IMR-90 (cell line): ENCODE data around the gene TRIM27. TPM values are rescaled to one million over a fixed set of nuclear protein-coding genes. Genes with fewer than 3 reads are reported as not detected.
"Not testable (repeated sequence)": the region's sequence is repeated elsewhere in the genome, so short reads cannot be mapped to it uniquely, and the experiment has no call there.

Experiments used
- ATAC-seq: fragments of 200-7000 bp; cut with Tn5 transposase; 2 replicates; pipeline ENCODE4 v1.9.1; 2020; ENCODE audit warnings: low read depth, mild to moderate bottlenecking, moderate library complexity
- BruUV-seq: library from RNA; stranded (reverse); fragments of 400-500 nt; replicated peaks from 2 replicates; lab custom pipeline; 2021; lab: Mats Ljungman, UMichigan
- CTCF ChIA-PET: fragments of 300-600 bp; formaldehyde crosslinking; extraction: SDS; loops from one replicate; lab custom pipeline; 2021; ENCODE audit warnings: antibody characterized with exemption; lab: Yijun Ruan, JAX
- POLR2A ChIA-PET: fragments of 300-600 bp; sonication (Branson Sonifier 250); formaldehyde crosslinking; loops from one replicate; lab custom pipeline; 2022; ENCODE audit warnings: antibody characterized with exemption; ENCODE audit not compliant: unreplicated experiment; lab: Charles Lee
- DNase-seq: peaks from one replicate; pipeline ENCODE4 v3.0.0; 2013
- H2AFZ ChIP-seq: replicated peaks from 2 replicates; pipeline ENCODE3; 2013; ENCODE audit warnings: low read length, mild to moderate bottlenecking; ENCODE audit not compliant: poor library complexity
- H2AK5ac ChIP-seq: 2 replicates; pipeline ENCODE4 v1.6.1; 2013; ENCODE audit warnings: low read depth, low read length, inconsistent platforms
- H2AK9ac ChIP-seq: replicated peaks from 2 replicates; pipeline ENCODE3; 2013; ENCODE audit warnings: mild to moderate bottlenecking, low read depth, low read length, moderate library complexity; ENCODE audit not compliant: poor library complexity
- H2BK120ac ChIP-seq: 2 replicates; pipeline ENCODE4 v1.6.1; 2013; ENCODE audit warnings: low read depth, low read length, inconsistent platforms
- H2BK15ac ChIP-seq: 3 replicates; pipeline ENCODE4 v1.6.1; 2013; ENCODE audit warnings: low read depth, low read length, inconsistent platforms
- H2BK20ac ChIP-seq: 2 replicates; pipeline ENCODE4 v1.6.1; 2013; ENCODE audit warnings: low read depth, mild to moderate bottlenecking, inconsistent platforms, low read length, moderate library complexity
- H2BK5ac ChIP-seq: 2 replicates; pipeline ENCODE4 v1.6.1; 2013; ENCODE audit warnings: mild to moderate bottlenecking, low read depth, low read length, inconsistent platforms; ENCODE audit not compliant: poor library complexity, severe bottlenecking
- H3K14ac ChIP-seq: replicated peaks from 2 replicates; pipeline ENCODE4 v1.6.1; 2013; ENCODE audit warnings: low read depth, low read length, inconsistent platforms
- H3K18ac ChIP-seq: 2 replicates; pipeline ENCODE4 v1.6.1; 2013; ENCODE audit warnings: low read depth, low read length, control low read depth
- H3K23ac ChIP-seq: 2 replicates; pipeline ENCODE4 v1.6.1; 2013; ENCODE audit warnings: low read depth, low read length, inconsistent platforms
- H3K27ac ChIP-seq: 2 replicates; pipeline ENCODE4 v1.5.1; 2013; ENCODE audit warnings: mild to moderate bottlenecking, control low read depth, low read length; ENCODE audit not compliant: insufficient read depth
- H3K27me3 ChIP-seq: 2 replicates; pipeline ENCODE4 v1.6.1; 2013; ENCODE audit warnings: low read length; ENCODE audit not compliant: control insufficient read depth, insufficient read depth
- H3K36me3 ChIP-seq: 2 replicates; pipeline ENCODE4 v1.6.1; 2013; ENCODE audit warnings: low read length, mixed read lengths; ENCODE audit not compliant: control insufficient read depth, insufficient read depth
- H3K4ac ChIP-seq: 2 replicates; pipeline ENCODE4 v1.6.1; 2013; ENCODE audit warnings: low read depth, low read length, inconsistent platforms
- H3K4me1 ChIP-seq: 2 replicates; pipeline ENCODE4 v1.6.1; 2013; ENCODE audit warnings: low read length, mixed read lengths; ENCODE audit not compliant: control insufficient read depth, insufficient read depth
- H3K4me2 ChIP-seq: 2 replicates; pipeline ENCODE4 v1.6.1; 2013; ENCODE audit warnings: low read depth, mild to moderate bottlenecking, control low read depth, low read length, moderate library complexity
- H3K4me3 ChIP-seq: 2 replicates; pipeline ENCODE4 v1.5.1; 2013; ENCODE audit warnings: low read depth, mild to moderate bottlenecking, control low read depth, low read length, moderate library complexity; ENCODE audit not compliant: insufficient read depth
- H3K56ac ChIP-seq: 2 replicates; pipeline ENCODE4 v1.6.1; 2013; ENCODE audit warnings: low read length, inconsistent platforms; ENCODE audit not compliant: insufficient read depth; ENCODE audit errors: extremely low read depth
- H3K79me1 ChIP-seq, 2 experiments: 2 replicates each; pipeline ENCODE4 v1.6.1; 2013; ENCODE audit warnings: low read length in 2 of 2, inconsistent platforms in 1 of 2, low read depth in 1 of 2
- H3K9ac ChIP-seq: 2 replicates; pipeline ENCODE4 v1.6.1; 2013; ENCODE audit warnings: low read depth, low read length, control low read depth
- H3K9me1 ChIP-seq: 2 replicates; pipeline ENCODE4 v1.6.1; 2013; ENCODE audit warnings: low read length, inconsistent platforms; ENCODE audit not compliant: insufficient read depth
- H3K9me3 ChIP-seq: 2 replicates; pipeline ENCODE4 v1.6.1; 2013; ENCODE audit warnings: low read length; ENCODE audit not compliant: control insufficient read depth, insufficient read depth
- H4K20me1 ChIP-seq: 2 replicates; pipeline ENCODE4 v1.6.1; 2013; ENCODE audit warnings: low read length, inconsistent platforms; ENCODE audit not compliant: insufficient read depth
- H4K5ac ChIP-seq: 2 replicates; pipeline ENCODE4 v1.6.1; 2013; ENCODE audit warnings: mild to moderate bottlenecking, low read depth, low read length, control low read depth
- H4K8ac ChIP-seq, 2 experiments: 2 replicates each; pipeline ENCODE4 v1.6.1; 2013; ENCODE audit warnings: low read depth in 2 of 2, low read length in 2 of 2, control low read depth in 1 of 2, inconsistent platforms in 1 of 2
- H4K91ac ChIP-seq: 2 replicates; pipeline ENCODE4 v1.6.1; 2013; ENCODE audit warnings: low read depth, low read length, inconsistent platforms; ENCODE audit not compliant: insufficient read depth
- WGBS, 2 experiments: methylation state at CpG; one replicate each; pipeline versions ENCODE4 v1.1.5 to v1.1.7; 2013; ENCODE audit warnings: missing lambda C conversion rate in 2 of 2; ENCODE audit not compliant: insufficient read length in 1 of 2; ENCODE audit errors: extremely low coverage in 2 of 2; 5-methylcytosine and 5-hydroxymethylcytosine counted together
- dilution Hi-C: fragments of 300-500 bp; cut with HindIII; formaldehyde crosslinking; loops from one replicate; pipeline ENCODE4 v1.14.3; 2018; ENCODE audit warnings: low sequenced_read_pairs; ENCODE audit not compliant: unreplicated experiment
- in situ Hi-C: fragments of 300-500 bp; cut with MboI; formaldehyde crosslinking; loops from 3 replicates; pipeline ENCODE4 v1.14.3; 2019; ENCODE audit warnings: low sequenced_read_pairs, inconsistent platforms, mixed read lengths
- intact Hi-C: fragments of 100-400 bp; cut with micrococcal nuclease; formaldehyde crosslinking; loops from 2 replicates; pipeline ENCODE4 v1.10.0; 2022
- polyA plus RNA-seq, 3 experiments: library from polyadenylated mRNA; depleted of rRNA; stranded (reverse); fragments of >200 nt; gene quantifications; 2 replicates each; pipeline ENCODE4 v1.2.3, GENCODE V29; 2012; ENCODE audit warnings: low replicate concordance in 1 of 3
- total RNA-seq: library from RNA; depleted of rRNA; stranded (reverse); fragments of >200 nt; gene quantifications from 2 replicates; pipeline ENCODE4 v1.2.3, GENCODE V29; 2012

TRIM27 gene
- total and polyA plus RNA-seq, 2 of the 4 experiments (the other 2 are of a cell fraction) = 44.4 to 48.0 TPM

DNA sequence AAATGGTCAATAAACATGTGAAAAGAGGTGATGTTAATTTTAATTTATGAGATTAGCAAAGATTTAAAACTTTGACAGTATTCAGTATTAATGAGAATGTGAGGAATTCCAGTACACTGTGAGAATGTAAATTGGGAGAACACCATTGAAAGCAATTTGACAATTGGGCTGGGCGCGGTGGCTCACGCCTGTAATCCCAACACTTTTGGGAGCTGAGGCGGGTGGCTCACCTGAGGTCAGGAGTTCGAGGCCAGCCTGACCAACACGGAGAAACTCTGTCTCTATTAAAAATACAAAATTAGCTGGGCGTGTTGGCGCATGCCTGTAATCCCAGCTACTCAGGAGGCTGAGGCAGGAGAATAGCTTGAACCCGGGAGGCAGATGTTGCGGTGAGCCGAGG, 5.6 kb upstream of the TRIM27 start:
- BruUV-seq, H3K18ac ChIP-seq, H4K8ac ChIP-seq, H2BK5ac ChIP-seq, H3K23ac ChIP-seq, H3K9me1 ChIP-seq, H3K9me3 ChIP-seq, H2AK9ac ChIP-seq, H2AK5ac ChIP-seq, H3K4me1 ChIP-seq, in situ Hi-C loops, H4K5ac ChIP-seq, H3K4me3 ChIP-seq, H2BK120ac ChIP-seq, H3K27ac ChIP-seq, dilution Hi-C loops, H3K9ac ChIP-seq, H4K91ac ChIP-seq, H3K4ac ChIP-seq, ATAC-seq, H3K56ac ChIP-seq, H3K4me2 ChIP-seq, intact Hi-C loops, H3K79me1 ChIP-seq, H3K36me3 ChIP-seq, H3K27me3 ChIP-seq, H3K14ac ChIP-seq, CTCF ChIA-PET, DNase-seq, H2AFZ ChIP-seq, H4K20me1 ChIP-seq, H2BK15ac ChIP-seq, H2BK20ac ChIP-seq: not testable (repeated sequence)
- POLR2A ChIA-PET = interaction anchor here (0.6 kb wide), 1 partner anchor 22 kb away, joined by 20 read pairs; no protein-coding TSS in a partner anchor
- 60% methylated on average over 2 of the region's 11 CpGs; no CpG with 5 or more reads in 1 of the 2 experiments for WGBS, 2 experiments
